ENCODE data around the gene RCOR2. TPM values are rescaled to one million over a fixed set of nuclear protein-coding genes. Genes with fewer than 3 reads are reported as not detected.

The RCOR2 gene
- total RNA-seq, 2 donors from 2014 or later = 0.64 to 3.3 TPM

GRCh38 chr11:63880403-63880790, 36.6 kb downstream of the RCOR2 start:
- intact Hi-C loops (cut with DNase I) = no loop called here
- DNase-seq (ENCODE audit: low spot score) = no peak
- WGBS = 23% methylated on average over 3 of the region's 3 CpGs
- Histone ChIP-seq H3K9me3 (no peaks in the 10 kb centered on the region), H3K27ac (no peak overlapping the region), H3K36me3 (no peaks in the 10 kb centered on the region), H3K4me3 (no peak overlapping the region), H3K27me3 (replicated peaks; ENCODE audit: insufficient read depth) (no peaks in the 10 kb centered on the region), H3K4me1 (replicated peaks) (peaks cover 4% of the 10 kb centered on the region)
- TF ChIP-seq POLR2A (IDR thresholded peaks at IDR 0.05) (no peak), POLR2AphosphoS5 (IDR thresholded peaks at IDR 0.05) (no peak), CTCF (IDR thresholded peaks at IDR 0.05) (no peak)

- peaks cover 7% of the 10 kb centered on the region for H3K4me1 ChIP-seq (replicated peaks)
- intact Hi-C loops (cut with DNase I) = no loop called here
Measured at GRCh38 chr11:63879598-63880402, 37.2 kb downstream of the RCOR2 start.

GRCh38 chr11:63877658-63878241, 39.2 kb downstream of the RCOR2 start:
- 69% methylated on average over 6 of the region's 6 CpGs for WGBS
- no peak for DNase-seq (ENCODE audit: low spot score)
- TF ChIP-seq POLR2A (IDR thresholded peaks at IDR 0.05) (no peak), POLR2AphosphoS5 (IDR thresholded peaks at IDR 0.05) (no peak), CTCF (IDR thresholded peaks at IDR 0.05) (no peak)
- Histone ChIP-seq H3K27me3 (replicated peaks; ENCODE audit: insufficient read depth) (no peaks in the 10 kb centered on the region), H3K36me3 (no peaks in the 10 kb centered on the region), H3K4me3 (no peak overlapping the region), H3K27ac (no peak overlapping the region), H3K4me1 (replicated peaks) (peaks cover 19% of the 10 kb centered on the region), H3K9me3 (no peaks in the 10 kb centered on the region)
- intact Hi-C loops (cut with DNase I) = no loop called here

More at GRCh38 chr11:63879598-63880402, 37.2 kb downstream of the RCOR2 start:
- H3K36me3 ChIP-seq = no peaks in the 10 kb centered on the region
- H3K4me3 ChIP-seq = no peak overlapping the region
- H3K27me3 ChIP-seq (replicated peaks; ENCODE audit: insufficient read depth) = no peaks in the 10 kb centered on the region
- no peak for TF ChIP-seq POLR2AphosphoS5 (IDR thresholded peaks at IDR 0.05)
- no peak for TF ChIP-seq POLR2A (IDR thresholded peaks at IDR 0.05)
- no peak for TF ChIP-seq CTCF (IDR thresholded peaks at IDR 0.05)
- H3K9me3 ChIP-seq = no peaks in the 10 kb centered on the region
- DNase-seq (ENCODE audit: low spot score) = no peak
- WGBS = 9% methylated on average over 2 of the region's 2 CpGs
- H3K27ac ChIP-seq = no peak overlapping the region

GRCh38 chr11:63876616-63877015, 40.3 kb downstream of the RCOR2 start:
- no peaks in the 10 kb centered on the region for H3K36me3 ChIP-seq
- H3K9me3 ChIP-seq = no peaks in the 10 kb centered on the region
- TF ChIP-seq CTCF (IDR thresholded peaks at IDR 0.05) (no peak), POLR2AphosphoS5 (IDR thresholded peaks at IDR 0.05) (no peak), POLR2A (IDR thresholded peaks at IDR 0.05) (no peak)
- intact Hi-C loops (cut with DNase I) = no loop called here
- no peak overlapping the region for H3K4me3 ChIP-seq
- peaks cover 19% of the 10 kb centered on the region for H3K4me1 ChIP-seq (replicated peaks)
- H3K27me3 ChIP-seq (replicated peaks; ENCODE audit: insufficient read depth) = no peaks in the 10 kb centered on the region
- H3K27ac ChIP-seq = no peak overlapping the region
- DNase-seq (ENCODE audit: low spot score) = no peak
- WGBS = 95% methylated on average over 6 of the region's 6 CpGs

Data from prostate gland (tissue), 2 donors.